Breast epithelium (tissue), 4 donors: ENCODE results near the gene ASCC1. TPM values are rescaled to one million over a fixed set of nuclear protein-coding genes. Genes with fewer than 3 reads are reported as not detected.

Experiments
- DNase-seq, 2 donors: peaks; one replicate each; pipeline ENCODE4 v3.0.0-alpha.2; 2019; ENCODE audit warnings: low spot score in 2 of 2
- H3K27ac ChIP-seq, 2 donors: fragments of 200-600 bp; sonication (generic) in 1 of 2; one replicate each; pipeline ENCODE4 v1.5.1; 2016 to 2019; ENCODE audit warnings: mild to moderate bottlenecking in 1 of 2
- H3K27me3 ChIP-seq, 2 donors: fragments of 200-600 bp; sonication (generic) in 1 of 2; one replicate each; pipeline versions ENCODE4 v1.5.1 to v1.6.0; 2017 to 2019; ENCODE audit warnings: control low read depth in 1 of 2, mild to moderate bottlenecking in 1 of 2
- H3K36me3 ChIP-seq: fragments of 200-600 bp; one replicate; pipeline ENCODE4 v1.5.1; 2019
- H3K4me1 ChIP-seq, 2 donors: fragments of 200-600 bp; sonication (generic); one replicate each; pipeline ENCODE4 v1.5.1; 2016 to 2019; ENCODE audit warnings: control low read depth in 1 of 2
- H3K4me3 ChIP-seq, 3 donors: fragments of 200-600 bp; sonication (generic); 1 replicate in 2 of 3; 2 replicates in 1 of 3; pipeline ENCODE4 v1.5.1; 2016 to 2019; ENCODE audit warnings: mild to moderate bottlenecking in 3 of 3, moderate library complexity in 2 of 3
- H3K9me3 ChIP-seq, 2 donors: fragments of 200-600 bp; sonication (generic) in 1 of 2; one replicate each; pipeline ENCODE4 v1.5.1; 2016 to 2019; ENCODE audit warnings: control low read depth in 1 of 2
- CTCF ChIP-seq, 3 donors: fragments of 450-650 bp; IDR thresholded peaks; one replicate each; pipeline ENCODE4 v1.5.1; 2016 to 2017; ENCODE audit warnings: antibody characterized with exemption in 3 of 3, mild to moderate bottlenecking in 3 of 3, moderate library complexity in 3 of 3
- POLR2A ChIP-seq: fragments of 450-650 bp; IDR thresholded peaks from one replicate; pipeline ENCODE4 v1.6.1; 2016; ENCODE audit warnings: antibody characterized with exemption, mild to moderate bottlenecking, moderate library complexity
- POLR2AphosphoS5 ChIP-seq, 3 donors: sonication (generic); formaldehyde crosslinking; IDR thresholded peaks; one replicate each; pipeline ENCODE4 v1.6.1; 2017; ENCODE audit warnings: antibody characterized with exemption in 3 of 3
- intact Hi-C: fragments of 100-400 bp; cut with DNase I; formaldehyde crosslinking; loops from one replicate; pipeline ENCODE4 v1.15.1; 2023; ENCODE audit warnings: low total_unique reads
- total RNA-seq, 3 donors: library from RNA; depleted of rRNA; stranded (reverse); fragments of >200 nt; gene quantifications; one replicate each; pipeline ENCODE4 v1.1.0, GENCODE V29; 2016

Gene ASCC1
- total RNA-seq, 3 donors from 2014 or later: 28.5 to 42.9 (median 29.6) TPM

- no peak overlapping the region for H3K4me3 ChIP-seq
- H3K27me3 ChIP-seq: no peaks in the 10 kb centered on the region
- peak overlapping the region; percentile 66 to 77 for H3K27ac ChIP-seq
- TF ChIP-seq POLR2AphosphoS5 (IDR thresholded peaks at IDR 0.05) (no peak), CTCF (IDR thresholded peaks at IDR 0.05) (no peak), POLR2A (no peak)
- DNase-seq: no peak
- H3K4me1 ChIP-seq: peaks cover 18 to 63% of the 10 kb centered on the region in 2 donors
- H3K9me3 ChIP-seq: no peaks in the 10 kb centered on the region
- intact Hi-C loops: loop anchor here (5.0 kb wide), 1 partner anchor 448 kb away; the partner anchor contains the start of gene MCU
- no peaks in the 10 kb centered on the region for H3K36me3 ChIP-seq
Observed at GRCh38 chr10:72244573-72245038, 28.5 kb upstream of the ASCC1 start.

GRCh38 chr10:72243822-72244437 lies 27.9 kb upstream of the ASCC1 start:
- Histone ChIP-seq H3K4me1 (peaks cover 14 to 59% of the 10 kb centered on the region in 2 donors), H3K9me3 (no peaks in the 10 kb centered on the region), H3K4me3 (no peak overlapping the region), H3K36me3 (no peaks in the 10 kb centered on the region), H3K27ac (peak overlapping the region; percentile 66 to 77), H3K27me3 (no peaks in the 10 kb centered on the region)
- DNase-seq: peak in 1 of 2 donors; percentile 57
- TF ChIP-seq POLR2A (no peak), CTCF (IDR thresholded peaks at IDR 0.05) (peak in 2 of 3 donors; percentile 10 to 27), POLR2AphosphoS5 (IDR thresholded peaks at IDR 0.05) (peak; percentile 65 to 98 (median 82))
- intact Hi-C loops: no loop called here

GRCh38 chr10:72242675-72243074 lies 26.6 kb upstream of the ASCC1 start:
- intact Hi-C loops: no loop called here
- Histone ChIP-seq H3K4me3 (no peak overlapping the region), H3K4me1 (peaks cover 8 to 47% of the 10 kb centered on the region in 2 donors), H3K9me3 (no peaks in the 10 kb centered on the region), H3K27ac (peak overlapping the region; percentile 66 to 77), H3K27me3 (no peaks in the 10 kb centered on the region), H3K36me3 (no peaks in the 10 kb centered on the region)
- DNase-seq: peak in 1 of 2 donors; percentile 71
- TF ChIP-seq CTCF (IDR thresholded peaks at IDR 0.05) (no peak), POLR2AphosphoS5 (IDR thresholded peaks at IDR 0.05) (peak in 1 of 3 donors; percentile 50), POLR2A (no peak)

GRCh38 chr10:72241691-72242252 lies 25.7 kb upstream of the ASCC1 start:
- no peak for DNase-seq
- intact Hi-C loops: no loop called here
- Histone ChIP-seq H3K27ac (peak overlapping the region; percentile 66 to 77), H3K9me3 (no peaks in the 10 kb centered on the region), H3K27me3 (no peaks in the 10 kb centered on the region), H3K4me3 (no peak overlapping the region), H3K4me1 (peaks cover 3 to 38% of the 10 kb centered on the region in 2 donors), H3K36me3 (no peaks in the 10 kb centered on the region)
- TF ChIP-seq POLR2AphosphoS5 (IDR thresholded peaks at IDR 0.05) (no peak), POLR2A (no peak), CTCF (IDR thresholded peaks at IDR 0.05) (no peak)

- no peaks in the 10 kb centered on the region for H3K27me3 ChIP-seq
- peaks cover 3 to 25% of the 10 kb centered on the region in 2 donors for H3K4me1 ChIP-seq
- intact Hi-C loops: no loop called here
- peaks cover 5% of the 10 kb centered on the region for H3K36me3 ChIP-seq
- H3K4me3 ChIP-seq: no peak overlapping the region
- TF ChIP-seq POLR2A (no peak), POLR2AphosphoS5 (IDR thresholded peaks at IDR 0.05) (no peak), CTCF (IDR thresholded peaks at IDR 0.05) (no peak)
- DNase-seq: no peak
- no peak overlapping the region for H3K27ac ChIP-seq
- H3K9me3 ChIP-seq: no peaks in the 10 kb centered on the region
Observed at GRCh38 chr10:72240371-72240770, 24.3 kb upstream of the ASCC1 start.
